Heart right ventricle (tissue), 16 donors: ENCODE results near the gene ST6GALNAC3. TPM values are rescaled to one million over a fixed set of nuclear protein-coding genes. Genes with fewer than 3 reads are reported as not detected.

Experiments
- ATAC-seq, 8 donors: fragments of 200-7000 bp; cut with Tn5 transposase; one replicate each; pipeline ENCODE4 v1.9.1; 2020; ENCODE audit warnings: mild to moderate bottlenecking in 8 of 8, moderate library complexity in 8 of 8, moderate number of reproducible peaks in 1 of 8
- DNase-seq, 2 donors: peaks; one replicate each; pipeline ENCODE4 v3.0.0-alpha.2; 2020
- H3K27ac ChIP-seq, 10 donors: fragments of 200-600 bp; sonication (generic) in 2 of 10; one replicate each; pipeline versions ENCODE4 v1.5.0 to v1.8.0; 2020 to 2022; ENCODE audit warnings: mild to moderate bottlenecking in 3 of 10
- H3K27me3 ChIP-seq, 7 donors: fragments of 200-600 bp; one replicate each; pipeline ENCODE4 v1.8.0; 2021 to 2022; ENCODE audit warnings: mild to moderate bottlenecking in 2 of 7
- H3K36me3 ChIP-seq, 9 donors: fragments of 200-600 bp; sonication (generic) in 1 of 9; one replicate each; pipeline versions ENCODE4 v1.5.0 to v1.8.0; 2020 to 2022; ENCODE audit warnings: mild to moderate bottlenecking in 2 of 9
- H3K4me1 ChIP-seq, 9 donors: fragments of 200-600 bp; sonication (generic) in 1 of 9; one replicate each; pipeline versions ENCODE4 v1.5.0 to v1.8.0; 2020 to 2022; ENCODE audit warnings: mild to moderate bottlenecking in 4 of 9
- H3K4me3 ChIP-seq, 10 donors: fragments of 200-600 bp; sonication (generic) in 2 of 10; one replicate each; pipeline versions ENCODE4 v1.5.0 to v1.8.0; 2020 to 2022; ENCODE audit warnings: mild to moderate bottlenecking in 7 of 10, moderate library complexity in 2 of 10
- H3K9me3 ChIP-seq, 11 donors: fragments of 200-600 bp in 10 of 11; sonication (generic) in 2 of 11; one replicate each; pipeline versions ENCODE4 v1.5.0 to v1.8.0; 2013 to 2022; ENCODE audit warnings: mild to moderate bottlenecking in 2 of 11, control low read depth in 1 of 11, moderate library complexity in 1 of 11
- CTCF ChIP-seq, 9 donors: fragments of 200-600 bp; sonication (generic) in 2 of 9; IDR thresholded peaks; one replicate each; pipeline versions ENCODE4 v1.5.0 to v1.8.0; 2021 to 2022; ENCODE audit warnings: antibody characterized with exemption in 9 of 9, mild to moderate bottlenecking in 5 of 9, moderate library complexity in 1 of 9
- WGBS, 2 donors: extraction: QIAGEN DNeasy Blood & Tissue Kit; methylation state at CpG; one replicate each; pipeline ENCODE4 v1.1.7; 2013; ENCODE audit warnings: inconsistent platforms in 1 of 2; 5-methylcytosine and 5-hydroxymethylcytosine counted together
- intact Hi-C, 10 donors: fragments of 100-400 bp; cut with DNase I; formaldehyde crosslinking; loops; one replicate each; pipeline versions ENCODE4 v1.11.1 to v1.14.2; 2022
- polyA plus RNA-seq, 2 donors: library from polyadenylated mRNA; stranded (reverse); fragments of 200-250 nt; gene quantifications; one replicate each; pipeline ENCODE4 v1.2.3, GENCODE V29; 2013
- total RNA-seq, 10 donors: library from RNA; stranded (reverse); fragmentation: NEBNext Ultra II Directional in 3 of 10; extraction: Animal tissue kit (Norgen Biotek cat#: 25700) in 3 of 10; gene quantifications; one replicate each; pipeline versions ENCODE4 v1.2.1 to v1.2.4, GENCODE V29; 2021 to 2023
- donor health status: Arrhythmogenic right ventricular cardiomyopathy.
- donor health status: ischemic (EF 13 %, LVEDD 7.1; RV severe dilation, severe dysfunction).
- donor health status: healthy with polysubstance abuse.
- donor health status: DM: no; HTN: yes; CAD: no.
- donor health status: DM: no; HTN: no; CAD: no.
- donor health status: ischemic (EF 25% LVEDD 6.9; RV normal size, moderate dysfunction).
- donor health status: ischemic (EF 25% LVEDD 5.7; RV mildly dilated, moderate dysfunction).
- donor health status: healthy.
- donor health status: DM: yes; HTN: yes; CAD: no.
- donor health status: Ischemic cardiomyopathy.
- donor health status: ischemic (EF 35%, LVEDD 5.7; RV mildly dilated, moderate dysfunction).
- donor health status: nonischemic (EF 11% LVEDD 7.7; RV severe dilation, severe dysfunction).
- donor health status: DM: yes; HTN: yes; CAD: no.
- donor health status: PGD.
- donor health status: ischemic (EF 29% LVEDD 5.4; RV normal size, mild dysfunction).
- donor health status: nonischemic (EF 23%, LVEDD 6.1; RV moderate dilation, normal function).

ST6GALNAC3 gene
- total and polyA plus RNA-seq, 12 donors, result 2.8 to 10.3 (median 4.8) TPM

- intact Hi-C loops, result no loop called here
- H3K36me3 ChIP-seq, result no peaks in the 10 kb centered on the region
- WGBS, 2 donors, result 92 to 94% methylated on average over 5 of the region's 5 CpGs
- no peak for TF ChIP-seq CTCF (IDR thresholded peaks at IDR 0.05)
- no peak for DNase-seq
- no peak for ATAC-seq
- no peaks in the 10 kb centered on the region for H3K27me3 ChIP-seq
- H3K4me3 ChIP-seq, result no peak overlapping the region
- no peaks in the 10 kb centered on the region for H3K9me3 ChIP-seq
- H3K4me1 ChIP-seq, result no peaks in the 10 kb centered on the region
- no peak overlapping the region for H3K27ac ChIP-seq
Observed at GRCh38 chr1:76128096-76128495, 53.5 kb downstream of the ST6GALNAC3 start.

GRCh38 chr1:76129731-76130130 is 55.2 kb downstream of the ST6GALNAC3 start:
- no peak for TF ChIP-seq CTCF (IDR thresholded peaks at IDR 0.05)
- DNase-seq (no peak), ATAC-seq (no peak)
- no peaks in the 10 kb centered on the region for H3K9me3 ChIP-seq
- no peak overlapping the region for H3K27ac ChIP-seq
- no peaks in the 10 kb centered on the region for H3K4me1 ChIP-seq
- WGBS, 2 donors, result 85 to 88% methylated on average over 6 of the region's 6 CpGs
- intact Hi-C loops, result no loop called here
- no peak overlapping the region for H3K4me3 ChIP-seq
- no peaks in the 10 kb centered on the region for H3K27me3 ChIP-seq
- no peaks in the 10 kb centered on the region for H3K36me3 ChIP-seq

GRCh38 chr1:76130992-76131391 is 56.4 kb downstream of the ST6GALNAC3 start:
- Histone ChIP-seq H3K27me3 (no peaks in the 10 kb centered on the region), H3K36me3 (no peaks in the 10 kb centered on the region), H3K4me3 (no peak overlapping the region), H3K4me1 (peaks cover 0 to 8% (median 0%) of the 10 kb centered on the region in 9 donors), H3K9me3 (no peaks in the 10 kb centered on the region), H3K27ac (no peak overlapping the region)
- DNase-seq (no peak), ATAC-seq (no peak)
- 89 to 95% methylated on average over 4 of the region's 4 CpGs for WGBS, 2 donors
- no peak for TF ChIP-seq CTCF (IDR thresholded peaks at IDR 0.05)
- intact Hi-C loops, result no loop called here

- TF ChIP-seq CTCF (IDR thresholded peaks at IDR 0.05), result no peak
- Histone ChIP-seq H3K4me3 (no peak overlapping the region), H3K27ac (no peak overlapping the region), H3K27me3 (no peaks in the 10 kb centered on the region), H3K36me3 (no peaks in the 10 kb centered on the region), H3K4me1 (peaks cover 0 to 26% (median 6%) of the 10 kb centered on the region in 9 donors), H3K9me3 (no peaks in the 10 kb centered on the region)
- DNase-seq (no peak), ATAC-seq (no peak)
- intact Hi-C loops, result no loop called here
- 91 to 93% methylated on average over 2 of the region's 2 CpGs for WGBS, 2 donors
Observed at GRCh38 chr1:76133977-76134376, 59.4 kb downstream of the ST6GALNAC3 start.
